Inflammatory macrophage treated with lipopolysaccharide for 4 hours (primary cell): ENCODE data around the gene SHC3.
A peak's percentile ranks its signal among the peaks of the same experiment; 100 is the strongest.

Experiments used
- DNase-seq: peaks from one replicate; pipeline ENCODE4 v3.0.0-alpha.2; 2020

Gene SHC3

DNA sequence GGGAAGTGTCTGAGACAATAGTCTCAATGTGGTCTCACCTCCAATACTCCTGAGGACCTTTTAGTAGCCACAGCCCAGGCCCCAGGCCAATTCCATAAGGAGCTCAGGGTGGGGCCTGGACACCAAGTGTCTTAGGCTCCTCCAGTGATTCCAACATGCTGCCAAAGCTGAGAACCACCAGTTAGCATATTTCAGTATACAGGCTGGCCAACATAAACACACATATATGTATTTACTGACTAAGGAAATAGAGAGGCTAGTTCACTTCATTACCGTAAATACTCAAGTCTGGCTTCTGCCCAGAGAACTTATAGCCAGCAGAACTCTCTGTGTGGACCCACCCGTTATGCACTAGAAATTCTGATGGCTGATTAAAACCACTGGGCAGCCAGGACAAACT is 163.3 kb downstream of the SHC3 start:
- no peak for DNase-seq

DNA sequence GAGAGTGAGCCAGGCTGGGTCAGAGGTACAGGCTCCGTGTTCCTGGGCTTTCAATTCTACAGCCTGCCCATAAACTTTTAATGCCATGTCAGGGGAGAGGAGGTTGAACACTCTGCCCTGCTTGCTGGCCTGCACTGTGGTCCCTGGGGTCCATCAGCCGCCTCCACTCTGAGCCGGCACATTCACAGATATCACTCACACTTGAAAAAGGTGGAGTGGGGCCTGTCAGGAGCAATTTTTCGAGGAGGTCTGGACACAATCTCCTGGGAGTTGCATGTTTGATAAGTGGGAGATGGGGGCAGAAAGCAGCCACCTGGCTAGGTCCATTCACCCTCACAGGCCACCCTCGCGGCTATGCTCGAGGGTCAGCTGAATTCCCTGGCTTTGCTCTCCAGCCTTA is 164.5 kb downstream of the SHC3 start:
- no peak for DNase-seq

DNA sequence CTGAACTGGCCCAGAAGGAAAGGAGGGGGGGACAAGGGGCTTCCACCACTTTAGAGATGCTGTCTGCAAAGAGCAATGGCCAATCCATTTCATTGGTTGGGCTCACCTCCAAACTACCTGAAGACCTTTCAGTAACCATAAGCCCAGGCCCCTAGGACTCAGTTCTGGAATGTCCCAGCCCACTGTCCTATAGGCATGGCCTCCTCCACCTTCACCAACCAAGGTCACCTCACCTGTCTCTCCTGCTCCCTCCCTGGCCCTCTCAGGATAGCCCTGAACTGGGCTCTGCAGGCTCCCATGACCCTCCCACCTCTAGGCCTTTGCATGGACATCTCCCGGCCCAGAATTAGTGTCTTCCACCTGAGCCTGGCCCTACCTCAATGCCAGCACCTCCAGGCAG is 165.0 kb downstream of the SHC3 start:
- DNase-seq = no peak

DNA sequence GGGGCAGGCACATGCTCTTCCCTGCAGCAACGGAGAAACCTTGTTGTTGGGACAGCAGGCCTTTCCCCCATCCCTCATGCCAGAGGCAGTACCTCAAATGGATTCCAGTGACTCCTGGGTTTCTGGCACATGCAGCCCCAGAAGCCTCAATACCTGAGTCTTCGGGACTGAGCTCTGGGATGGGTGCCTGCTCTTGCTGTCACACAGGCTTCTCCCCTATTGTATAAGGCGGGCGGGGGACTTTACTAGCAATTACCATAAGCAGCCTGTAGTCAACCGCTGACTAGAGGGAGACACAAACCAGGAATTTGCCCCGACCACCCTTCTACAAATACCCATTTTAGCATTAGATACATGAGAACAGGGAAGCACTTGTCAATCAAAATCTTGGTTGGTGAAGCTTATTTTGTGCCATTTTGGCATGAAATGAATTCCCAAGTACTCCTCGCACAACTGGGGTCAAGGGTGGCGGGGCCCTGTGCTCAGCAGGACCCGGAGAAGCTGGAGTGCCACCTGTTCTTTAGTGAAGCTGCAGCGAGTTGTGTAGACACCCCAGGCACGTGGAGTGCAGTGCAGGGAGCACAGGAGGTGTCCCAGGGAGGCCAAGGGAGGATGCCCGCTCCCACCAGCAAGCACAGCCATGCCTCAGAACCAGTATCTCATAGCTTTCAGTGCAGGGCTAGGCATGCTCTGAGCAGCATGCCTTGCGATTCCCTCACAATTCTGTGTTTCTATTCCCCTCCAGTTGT is 166.2 kb downstream of the SHC3 start:
- DNase-seq = no peak

DNA sequence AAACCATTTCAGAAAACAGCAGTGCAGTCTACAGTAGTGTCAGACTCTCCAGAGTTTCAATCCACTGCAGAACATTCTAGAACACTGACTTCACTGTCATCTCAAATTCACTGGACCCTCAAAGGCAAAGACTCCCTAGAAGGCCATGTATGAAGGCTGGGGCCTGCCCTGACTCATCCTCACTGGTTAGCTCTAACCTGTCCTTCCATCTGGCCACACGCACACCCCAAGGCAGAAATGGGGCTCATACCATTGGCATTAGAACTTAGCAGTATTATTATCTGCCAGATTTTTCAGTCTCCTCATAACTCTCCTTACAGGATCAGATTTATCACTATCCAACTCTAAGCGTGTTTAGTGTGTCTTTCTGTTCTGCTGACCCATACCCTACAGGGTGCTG is 166.9 kb downstream of the SHC3 start:
- no peak for DNase-seq

DNA sequence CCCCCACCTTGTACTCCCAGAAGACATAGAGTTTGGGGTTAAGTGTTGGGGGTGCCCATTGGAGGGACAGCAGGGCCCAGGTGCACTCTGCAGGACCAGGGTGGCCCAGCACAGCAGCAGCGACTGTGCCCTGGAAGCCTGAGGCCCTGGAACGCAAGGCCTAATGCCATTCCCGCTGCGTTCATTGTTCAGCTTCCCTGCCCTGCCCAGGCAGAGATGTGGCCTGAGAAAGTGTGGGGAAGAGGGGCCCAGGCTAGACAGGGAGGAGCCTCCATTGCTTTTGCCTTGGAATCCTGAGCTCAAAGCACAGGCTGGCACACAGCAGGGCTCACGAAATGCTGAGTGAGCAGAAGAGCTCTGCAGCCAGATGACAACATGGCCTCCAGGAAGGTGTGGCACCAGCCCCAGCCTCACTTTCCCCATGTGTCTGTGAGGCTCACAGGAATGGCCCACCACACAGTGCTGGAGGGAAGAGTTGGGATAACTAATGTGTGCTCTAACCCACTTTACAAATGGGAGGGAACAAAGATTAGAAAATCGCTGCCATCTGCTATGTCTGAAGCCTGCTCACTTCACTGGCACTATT is 168.0 kb downstream of the SHC3 start:
- DNase-seq = no peak

DNA sequence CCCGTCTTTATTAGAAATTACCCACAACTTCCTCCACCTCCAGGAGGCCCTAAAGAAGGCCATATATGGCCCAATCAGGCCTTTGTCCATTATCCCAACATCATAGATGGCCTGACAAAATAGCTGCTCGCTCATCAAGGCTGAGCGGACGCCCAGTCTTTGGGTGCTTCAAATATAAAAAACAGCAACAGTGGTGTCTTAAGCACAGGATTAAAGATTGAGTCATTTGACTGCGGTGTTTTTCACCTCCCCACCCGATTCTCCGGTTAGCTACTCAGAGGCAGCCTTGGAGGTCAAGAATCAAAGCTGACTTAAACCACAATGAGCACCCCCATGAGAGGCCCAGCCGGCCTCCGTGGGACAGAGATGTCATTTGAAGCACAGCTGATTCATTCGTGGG is 168.6 kb downstream of the SHC3 start:
- no peak for DNase-seq

DNA sequence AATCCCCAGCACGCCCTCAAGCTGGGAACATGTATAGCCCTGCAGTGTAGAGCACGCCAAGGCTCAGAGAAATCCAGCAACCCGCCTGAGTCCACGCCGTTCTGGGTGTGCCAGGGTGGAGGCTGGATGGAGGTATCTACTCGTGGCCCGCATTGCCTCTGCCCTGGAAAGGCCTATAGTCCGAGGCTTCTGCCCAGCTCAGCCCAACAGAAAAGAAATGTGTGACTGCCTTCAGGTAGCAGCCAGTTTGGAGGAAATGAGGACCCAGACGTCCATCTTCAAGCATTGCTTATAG is 169.1 kb downstream of the SHC3 start:
- DNase-seq = no peak

DNA sequence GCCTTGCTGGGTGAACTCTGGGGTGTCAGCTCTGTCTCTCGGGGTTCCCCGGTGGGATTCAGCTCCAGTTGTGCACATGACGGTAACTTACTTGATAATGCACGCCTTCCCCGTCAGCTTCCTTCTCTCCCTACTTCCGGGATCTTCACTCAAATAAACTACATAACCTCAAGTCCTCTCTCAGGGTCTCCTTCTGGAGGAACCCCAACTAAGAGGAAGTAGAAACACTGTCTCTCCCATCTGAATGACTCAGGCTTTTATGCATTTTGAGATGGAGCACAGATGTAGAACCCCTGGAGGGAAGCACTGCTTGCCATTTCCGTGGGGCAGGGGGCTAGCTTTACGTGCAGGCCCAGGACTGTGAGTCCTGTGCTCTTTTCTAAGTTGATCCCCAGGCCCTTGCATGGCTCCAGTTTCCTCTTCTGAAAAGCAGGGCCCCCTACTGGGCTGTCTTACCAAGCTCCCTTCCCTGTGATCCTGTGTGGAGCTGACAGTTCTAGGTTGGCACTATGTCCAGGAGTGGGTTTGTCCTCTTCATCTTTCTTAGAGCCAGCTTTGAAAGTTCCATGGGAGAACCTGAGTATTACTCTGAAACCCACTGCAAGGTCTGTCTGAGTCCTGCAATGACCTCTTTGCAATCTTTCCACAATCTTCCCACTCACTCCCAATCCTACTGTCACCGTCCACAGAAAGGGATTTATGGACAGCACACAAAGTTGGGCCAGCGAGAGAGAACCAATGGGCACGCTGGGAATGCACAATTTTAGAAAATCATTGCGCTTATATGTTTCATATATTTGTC is 169.7 kb downstream of the SHC3 start:
- DNase-seq = peak; percentile 23

DNA sequence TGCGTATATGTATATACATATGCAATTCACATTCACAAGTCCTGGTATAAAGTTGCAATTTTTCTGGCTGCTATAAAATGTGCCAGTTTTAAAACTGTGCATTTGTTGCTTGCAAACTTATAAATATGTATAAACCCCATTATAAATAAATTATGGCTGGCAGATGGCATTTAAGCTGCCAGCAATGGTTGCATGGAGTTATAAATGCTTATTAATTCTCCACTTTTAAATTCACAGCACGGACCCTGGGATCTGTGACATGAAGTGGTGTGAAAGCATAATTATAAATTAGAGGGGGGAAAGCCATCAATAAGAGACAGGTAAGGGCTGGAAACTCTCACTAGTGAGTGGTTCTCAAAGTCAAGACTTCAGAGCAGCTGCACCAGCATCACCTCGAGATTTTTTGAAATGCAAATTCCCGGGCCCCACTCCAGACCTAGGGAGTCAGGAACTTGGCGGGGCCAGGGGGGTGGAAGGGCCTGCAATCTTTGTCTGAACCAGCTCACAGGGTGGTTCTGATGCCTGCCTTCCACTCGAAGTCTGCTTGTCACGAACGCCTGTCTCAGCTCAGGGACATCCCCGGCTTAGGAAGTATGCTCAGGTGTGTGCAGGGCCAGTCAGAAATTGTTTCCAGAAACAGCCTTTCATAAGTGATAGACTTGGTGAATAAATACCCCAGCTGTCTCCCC is 170.4 kb downstream of the SHC3 start:
- no peak for DNase-seq

DNA sequence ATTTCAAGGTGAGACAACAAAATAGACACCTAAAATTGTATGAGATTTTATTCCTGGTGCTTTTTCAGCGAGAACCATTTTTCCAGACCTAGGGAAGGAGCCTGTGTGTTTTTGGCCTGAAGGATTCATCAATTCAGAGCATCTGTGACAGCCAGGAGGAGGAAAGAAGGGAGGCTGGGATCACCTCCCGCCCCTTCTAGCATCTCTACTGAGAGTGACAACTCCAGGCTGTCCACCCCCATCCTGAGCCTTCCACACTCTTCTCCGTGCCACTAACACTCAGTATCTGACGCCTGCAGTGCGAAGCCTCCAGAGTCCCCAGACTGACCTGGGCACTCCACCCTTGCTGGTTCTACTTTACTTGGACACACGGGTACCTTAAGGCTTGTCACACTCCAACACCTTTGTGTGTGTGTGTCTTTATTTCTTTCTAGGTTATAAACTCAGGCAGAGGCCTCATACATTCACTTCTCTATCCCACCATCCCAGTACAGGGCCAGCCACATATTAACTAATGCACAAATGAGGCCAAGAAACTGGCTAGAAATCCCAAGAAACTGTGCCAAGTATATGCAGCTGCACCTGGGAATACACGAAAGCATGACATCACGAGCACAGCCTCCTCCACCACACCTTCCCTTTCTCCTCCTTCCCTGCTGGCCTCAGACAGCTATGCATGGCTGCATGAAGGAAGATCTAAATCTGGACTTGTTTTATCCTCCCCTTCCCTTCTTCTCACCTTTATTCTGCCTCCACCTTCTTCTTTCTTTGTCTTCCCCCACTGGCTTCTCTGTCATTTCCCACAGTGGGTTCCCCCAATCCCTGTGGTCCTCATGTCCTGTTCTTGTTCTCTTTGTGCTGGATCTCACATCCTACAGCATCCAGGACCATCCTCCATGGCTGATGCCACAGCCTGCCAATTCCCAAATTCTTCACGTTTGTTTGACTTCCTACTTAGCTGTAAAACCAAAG is 171.3 kb downstream of the SHC3 start:
- no peak for DNase-seq

DNA sequence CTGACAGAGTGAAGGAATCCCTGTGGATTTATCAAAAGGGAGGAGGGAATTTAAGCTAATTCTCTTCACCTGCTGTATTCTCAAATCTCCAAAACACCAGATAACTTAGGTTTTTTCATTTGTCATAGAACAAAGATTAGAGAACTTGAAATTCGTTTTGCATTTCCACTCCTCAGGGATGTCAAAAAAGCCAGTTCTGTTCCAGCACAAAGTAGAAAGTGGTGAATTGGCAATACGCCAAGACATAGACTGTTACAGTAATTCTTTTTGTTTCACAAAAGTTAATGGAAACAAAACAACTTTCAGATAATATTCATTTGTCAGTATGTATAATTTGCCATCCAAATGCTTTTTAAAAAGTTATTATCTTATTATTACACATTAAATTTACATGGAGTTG is 172.4 kb downstream of the SHC3 start:
- DNase-seq = no peak

DNA sequence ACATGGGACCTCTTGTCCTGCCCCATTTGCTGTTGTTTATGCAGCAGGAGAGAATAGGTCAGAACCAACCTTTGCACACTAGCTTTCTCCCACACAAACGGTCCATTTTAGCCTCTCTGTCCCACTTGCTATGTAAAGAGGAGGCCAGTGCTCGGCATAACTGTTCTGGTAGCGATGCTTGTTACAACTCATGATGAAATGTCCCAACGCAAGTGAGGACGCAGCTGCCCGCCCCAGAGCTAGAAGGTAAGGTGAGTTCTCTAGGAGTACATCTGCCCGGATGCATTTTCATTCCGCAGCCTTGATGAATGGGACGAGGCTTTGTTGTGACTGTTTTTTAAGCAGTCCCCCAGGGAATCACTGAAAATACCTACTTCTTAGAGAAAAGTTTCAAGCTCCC is 173.3 kb downstream of the SHC3 start:
- DNase-seq = no peak

DNA sequence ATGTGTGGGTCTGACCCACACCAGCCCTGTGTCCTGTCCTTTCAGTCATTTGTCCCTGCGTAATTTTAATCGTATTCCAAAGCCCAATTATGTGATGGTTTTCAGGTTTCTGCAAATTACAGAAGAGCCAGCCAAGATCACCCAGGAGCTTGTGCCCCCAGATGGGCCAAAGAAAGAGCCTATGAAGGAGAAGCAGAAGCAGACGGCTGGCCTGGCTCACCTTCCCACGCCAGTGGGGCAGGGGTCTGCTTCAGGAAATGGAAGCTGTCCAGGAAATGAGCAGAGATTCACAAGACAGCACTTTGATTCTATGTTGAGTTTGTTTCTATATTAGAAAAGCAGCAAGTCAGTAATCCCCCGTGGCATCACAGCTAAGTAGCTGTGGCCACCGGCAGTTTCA is 175.6 kb downstream of the SHC3 start:
- DNase-seq = no peak

DNA sequence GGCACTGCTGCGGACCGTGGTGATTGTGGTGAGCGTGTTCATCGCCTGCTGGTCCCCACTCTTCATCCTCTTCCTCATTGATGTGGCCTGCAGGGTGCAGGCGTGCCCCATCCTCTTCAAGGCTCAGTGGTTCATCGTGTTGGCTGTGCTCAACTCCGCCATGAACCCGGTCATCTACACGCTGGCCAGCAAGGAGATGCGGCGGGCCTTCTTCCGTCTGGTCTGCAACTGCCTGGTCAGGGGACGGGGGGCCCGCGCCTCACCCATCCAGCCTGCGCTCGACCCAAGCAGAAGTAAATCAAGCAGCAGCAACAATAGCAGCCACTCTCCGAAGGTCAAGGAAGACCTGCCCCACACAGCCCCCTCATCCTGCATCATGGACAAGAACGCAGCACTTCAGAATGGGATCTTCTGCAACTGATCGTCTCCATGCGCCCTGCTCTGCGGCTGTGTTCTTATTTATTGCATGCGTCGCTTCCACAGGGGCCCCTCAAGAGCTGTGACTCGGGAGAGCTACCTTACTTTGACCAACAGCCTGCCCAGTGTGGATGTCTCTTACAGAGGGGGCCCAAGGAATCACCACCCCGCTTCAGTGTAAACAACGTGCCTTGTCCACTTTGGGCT is 176.6 kb downstream of the SHC3 start:
- no peak for DNase-seq

DNA sequence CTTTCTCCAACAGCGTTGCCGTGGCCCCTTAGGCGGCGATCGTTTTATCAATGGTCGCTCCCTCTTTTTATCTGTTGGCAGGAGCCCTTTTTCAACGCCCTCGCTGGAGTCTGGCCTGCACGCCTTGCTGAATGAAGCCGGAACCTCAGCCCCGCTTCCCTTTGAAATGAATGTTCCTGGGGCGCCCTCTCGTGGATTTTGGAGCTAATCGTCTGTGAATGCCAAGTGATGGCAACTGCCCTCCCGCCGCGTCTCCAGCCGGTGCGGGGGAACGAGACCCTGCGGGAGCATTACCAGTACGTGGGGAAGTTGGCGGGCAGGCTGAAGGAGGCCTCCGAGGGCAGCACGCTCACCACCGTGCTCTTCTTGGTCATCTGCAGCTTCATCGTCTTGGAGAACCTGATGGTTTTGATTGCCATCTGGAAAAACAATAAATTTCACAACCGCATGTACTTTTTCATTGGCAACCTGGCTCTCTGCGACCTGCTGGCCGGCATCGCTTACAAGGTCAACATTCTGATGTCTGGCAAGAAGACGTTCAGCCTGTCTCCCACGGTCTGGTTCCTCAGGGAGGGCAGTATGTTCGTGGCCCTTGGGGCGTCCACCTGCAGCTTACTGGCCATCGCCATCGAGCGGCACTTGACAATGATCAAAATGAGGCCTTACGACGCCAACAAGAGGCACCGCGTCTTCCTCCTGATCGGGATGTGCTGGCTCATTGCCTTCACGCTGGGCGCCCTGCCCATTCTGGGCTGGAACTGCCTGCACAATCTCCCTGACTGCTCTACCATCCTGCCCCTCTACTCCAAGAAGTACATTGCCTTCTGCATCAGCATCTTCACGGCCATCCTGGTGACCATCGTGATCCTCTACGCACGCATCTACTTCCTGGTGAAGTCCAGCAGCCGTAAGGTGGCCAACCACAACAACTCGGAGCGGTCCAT is 177.4 kb downstream of the SHC3 start:
- DNase-seq = peak; percentile 83

DNA sequence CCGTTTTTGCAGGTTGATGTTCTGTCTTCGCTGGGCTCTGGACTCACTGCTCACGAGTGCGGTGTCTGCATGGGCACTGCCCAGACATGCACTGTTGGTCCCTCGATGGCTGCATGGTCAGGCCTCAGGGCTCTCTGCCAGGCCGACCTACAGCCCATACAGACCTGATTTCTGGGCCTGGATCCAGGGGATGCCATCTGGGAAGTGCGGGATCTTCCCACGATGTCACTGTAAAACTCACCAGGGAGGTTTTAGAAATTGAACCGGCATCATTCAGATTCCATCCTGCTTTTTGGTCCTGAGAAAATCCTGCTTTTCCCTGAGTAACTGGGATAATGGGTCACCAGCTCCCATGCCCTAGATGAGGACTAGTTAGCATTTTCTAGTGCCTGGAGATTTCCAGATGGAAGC is 178.2 kb downstream of the SHC3 start:
- no peak for DNase-seq

DNA sequence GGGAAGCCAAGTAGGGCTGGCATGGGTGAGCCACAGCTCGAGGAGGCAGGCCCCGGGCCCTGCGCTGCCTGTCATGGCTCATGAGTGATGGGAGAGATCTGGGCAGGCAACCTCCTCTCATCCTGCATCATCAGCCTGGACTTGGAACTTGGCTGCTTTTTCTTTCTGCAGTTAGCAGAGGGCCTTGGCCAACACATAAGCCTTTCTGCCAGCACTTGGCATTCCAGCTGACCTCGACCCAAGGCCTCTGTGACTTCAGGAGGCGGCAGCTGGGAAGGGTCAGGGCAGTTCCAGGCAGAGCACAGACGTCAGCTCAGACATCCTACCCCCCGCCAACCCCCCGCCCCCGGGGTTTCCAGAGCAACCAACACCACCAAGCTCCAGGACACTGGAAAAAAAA is 179.7 kb downstream of the SHC3 start:
- DNase-seq = no peak

DNA sequence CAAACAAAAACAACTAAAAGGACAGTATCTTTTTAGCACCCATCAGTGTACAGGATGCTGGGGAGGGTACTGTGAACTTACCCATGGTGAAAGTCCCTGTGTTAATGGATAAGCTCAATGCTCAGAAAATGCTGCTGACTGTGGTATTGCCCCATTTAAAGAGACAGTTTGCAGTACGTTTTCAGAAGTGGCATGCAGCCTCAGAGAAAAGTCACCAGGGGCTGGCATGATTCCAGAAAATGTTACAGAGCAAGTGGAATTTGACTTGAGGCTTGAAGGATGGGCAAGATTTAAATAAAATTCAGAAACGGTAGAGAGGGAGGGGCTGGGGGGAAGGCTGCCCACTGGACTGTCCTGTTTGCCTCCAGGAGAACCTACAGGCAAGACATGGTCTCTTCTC is 180.1 kb downstream of the SHC3 start:
- DNase-seq = no peak

DNA sequence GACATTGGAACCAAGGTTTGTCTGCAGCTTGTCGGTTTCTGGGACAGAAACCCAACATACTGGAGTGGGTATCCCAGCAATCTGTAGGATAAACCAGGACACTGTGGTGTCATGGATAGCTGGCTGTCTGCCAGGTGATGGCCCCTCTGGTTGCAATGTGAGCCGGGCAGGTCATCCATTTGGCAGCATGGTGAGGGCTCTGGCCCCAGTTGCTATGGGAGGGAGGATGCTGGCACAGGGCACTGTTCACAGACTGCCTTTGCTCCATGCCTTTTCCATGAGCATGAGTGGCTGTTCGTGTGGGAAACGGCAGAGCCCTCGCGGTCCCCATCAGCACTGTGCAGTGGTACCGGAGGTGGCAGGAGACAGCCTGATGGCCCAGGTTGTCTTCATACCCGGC is 181.0 kb downstream of the SHC3 start:
- no peak for DNase-seq

DNA sequence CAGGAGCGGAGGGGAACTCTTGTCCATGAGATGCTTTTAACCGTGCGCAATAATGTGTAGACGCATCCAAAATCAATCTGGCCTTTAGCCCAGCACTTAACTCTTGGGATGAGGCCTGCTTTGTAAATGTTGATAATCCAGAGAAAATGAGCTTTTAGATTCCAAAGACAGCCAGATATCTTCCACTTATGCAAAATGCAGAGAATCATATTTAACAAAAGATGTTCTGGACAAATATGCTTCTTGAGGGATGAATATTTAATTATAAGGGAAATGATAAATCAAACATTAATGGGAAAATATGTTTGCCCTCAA is 181.7 kb downstream of the SHC3 start:
- no peak for DNase-seq
